Panc1 (cell line): ENCODE measurements around the gene SMARCAD1. TPM values are rescaled to one million over a fixed set of nuclear protein-coding genes. Genes with fewer than 3 reads are reported as not detected.

Experiments used
- ATAC-seq: fragments of 200-7000 bp; cut with Tn5 transposase; 2 replicates; pipeline ENCODE4 v1.9.1; 2020; ENCODE audit warnings: mild to moderate bottlenecking, moderate library complexity
- BruUV-seq: library from RNA; stranded (reverse); fragments of 400-500 nt; replicated peaks from 2 replicates; lab custom pipeline; 2021; lab: Mats Ljungman, UMichigan
- CTCF ChIA-PET: fragments of 300-600 bp; sonication (Branson Sonifier 250); formaldehyde crosslinking; loops from one replicate; lab custom pipeline; 2022; ENCODE audit warnings: antibody characterized with exemption; lab: Charles Lee
- POLR2A ChIA-PET: fragments of 300-600 bp; sonication (Branson Sonifier 250); formaldehyde crosslinking; loops from one replicate; lab custom pipeline; 2022; ENCODE audit warnings: antibody characterized with exemption; lab: Charles Lee
- DNase-seq: peaks from one replicate; pipeline ENCODE4 v3.0.0-alpha.2; 2010; ENCODE audit warnings: low read depth, low spot score
- H3K27ac ChIP-seq: 2 replicates; pipeline ENCODE4 v1.5.1; 2011; ENCODE audit warnings: mild to moderate bottlenecking, low read length, inconsistent platforms
- H3K27me3 ChIP-seq: fragments of 200-500 bp; sonication (Bioruptor generic); 2 replicates; pipeline ENCODE4 v1.6.0; 2014; ENCODE audit warnings: low read length, inconsistent platforms; ENCODE audit not compliant: control insufficient read depth, insufficient read depth
- H3K36me3 ChIP-seq: fragments of 200-500 bp; sonication (Bioruptor generic); 2 replicates; pipeline ENCODE4 v1.5.1; 2014; ENCODE audit warnings: inconsistent platforms, mild to moderate bottlenecking, low read length, moderate library complexity; ENCODE audit not compliant: control insufficient read depth, insufficient read depth
- H3K4me1 ChIP-seq: 2 replicates; pipeline ENCODE4 v1.5.1; 2011; ENCODE audit warnings: inconsistent platforms, mild to moderate bottlenecking, low read length, moderate library complexity; ENCODE audit not compliant: control insufficient read depth, insufficient read depth
- H3K4me3 ChIP-seq, 2 experiments: 2 replicates each; pipeline ENCODE4 v1.5.1; 2011 to 2012; ENCODE audit warnings: low read depth in 2 of 2, low read length in 2 of 2, mild to moderate bottlenecking in 2 of 2, inconsistent platforms in 1 of 2, moderate library complexity in 1 of 2
- H3K9me3 ChIP-seq: fragments of 200-500 bp; sonication (Bioruptor generic); 2 replicates; pipeline ENCODE4 v1.5.1; 2014; ENCODE audit warnings: low read depth, mild to moderate bottlenecking, inconsistent platforms, low read length, moderate library complexity; ENCODE audit not compliant: control insufficient read depth, insufficient read depth
- POLR2AphosphoS5 ChIP-seq: IDR thresholded peaks from 2 replicates; pipeline ENCODE4 v1.6.1; 2012; ENCODE audit warnings: mild to moderate bottlenecking, low read depth, low read length, moderate library complexity
- REST ChIP-seq, 2 experiments: IDR thresholded peaks; 2 replicates each; pipeline ENCODE4 v1.6.1; 2011 to 2012; ENCODE audit warnings: low read depth in 2 of 2, control low read depth in 1 of 2, low read length in 1 of 2, mild to moderate bottlenecking in 1 of 2, moderate library complexity in 1 of 2; ENCODE audit not compliant: insufficient read depth in 1 of 2
- SIN3A ChIP-seq: IDR thresholded peaks from 2 replicates; pipeline ENCODE4 v1.6.1; 2012; ENCODE audit warnings: low read depth, mild to moderate bottlenecking, low read length, moderate library complexity, borderline replicate concordance; ENCODE audit not compliant: insufficient read depth
- TCF7L2 ChIP-seq: IDR thresholded peaks from 2 replicates; pipeline ENCODE4 v1.6.1; 2011; ENCODE audit warnings: mild to moderate bottlenecking, low read depth, low read length, inconsistent platforms
- in situ Hi-C: cut with HindIII; loops from 2 replicates; pipeline ENCODE4 v1.10.0; 2016; ENCODE audit warnings: low sequenced_read_pairs, low pct_unique_long_range_greater_than_20kb
- intact Hi-C: fragments of 100-400 bp; cut with micrococcal nuclease; formaldehyde crosslinking; loops from one replicate; pipeline ENCODE4 v1.10.0; 2022; ENCODE audit not compliant: unreplicated experiment
- total RNA-seq: library from RNA; stranded (reverse); gene quantifications from one replicate; pipeline ENCODE4 v1.2.1, GENCODE V29; 2021; ENCODE audit not compliant: unreplicated experiment
- TF ChIP-seq, protein P1 (sequence below): fragments of 450-650 bp; IDR thresholded peaks from 2 replicates; pipeline ENCODE4 v1.5.1; 2017; ENCODE audit warnings: mild to moderate bottlenecking

SMARCAD1 gene
- total RNA-seq, 1 experiment from 2014 or later: 20.7 TPM

DNA sequence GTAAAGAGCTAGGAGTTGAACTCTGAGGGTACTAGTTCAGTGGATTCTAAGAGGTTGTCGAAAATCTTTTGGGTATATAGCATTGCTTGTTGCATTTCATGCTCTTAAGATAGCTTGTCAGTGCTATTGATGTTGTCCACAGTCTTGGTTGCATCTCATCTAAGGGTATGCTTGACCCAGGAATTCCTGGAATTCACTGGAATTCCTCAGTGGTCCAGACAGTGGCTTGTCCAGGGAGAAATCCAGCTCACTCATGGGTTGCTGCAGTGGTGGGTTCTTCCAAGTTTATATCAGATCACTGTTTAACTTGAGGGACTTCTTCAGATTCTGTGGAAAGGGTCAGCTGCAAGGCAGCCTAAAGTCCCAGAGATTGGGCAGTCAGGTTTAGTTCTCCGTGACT is 29.8 kb upstream of the SMARCAD1 start:
- DNase-seq: no peak
- POLR2A ChIA-PET: no interaction called here
- TF ChIP-seq, protein P1, sequence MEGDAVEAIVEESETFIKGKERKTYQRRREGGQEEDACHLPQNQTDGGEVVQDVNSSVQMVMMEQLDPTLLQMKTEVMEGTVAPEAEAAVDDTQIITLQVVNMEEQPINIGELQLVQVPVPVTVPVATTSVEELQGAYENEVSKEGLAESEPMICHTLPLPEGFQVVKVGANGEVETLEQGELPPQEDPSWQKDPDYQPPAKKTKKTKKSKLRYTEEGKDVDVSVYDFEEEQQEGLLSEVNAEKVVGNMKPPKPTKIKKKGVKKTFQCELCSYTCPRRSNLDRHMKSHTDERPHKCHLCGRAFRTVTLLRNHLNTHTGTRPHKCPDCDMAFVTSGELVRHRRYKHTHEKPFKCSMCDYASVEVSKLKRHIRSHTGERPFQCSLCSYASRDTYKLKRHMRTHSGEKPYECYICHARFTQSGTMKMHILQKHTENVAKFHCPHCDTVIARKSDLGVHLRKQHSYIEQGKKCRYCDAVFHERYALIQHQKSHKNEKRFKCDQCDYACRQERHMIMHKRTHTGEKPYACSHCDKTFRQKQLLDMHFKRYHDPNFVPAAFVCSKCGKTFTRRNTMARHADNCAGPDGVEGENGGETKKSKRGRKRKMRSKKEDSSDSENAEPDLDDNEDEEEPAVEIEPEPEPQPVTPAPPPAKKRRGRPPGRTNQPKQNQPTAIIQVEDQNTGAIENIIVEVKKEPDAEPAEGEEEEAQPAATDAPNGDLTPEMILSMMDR: no peak
- TF ChIP-seq SIN3A (no peak), TCF7L2 (no peak), POLR2AphosphoS5 (no peak), REST (IDR thresholded peaks at IDR 0.05; ENCODE audit: insufficient read depth in 1 of 2, low read depth in 2 of 2, low read length in 1 of 2) (no peak)
- ATAC-seq: no peak
- Histone ChIP-seq H3K9me3 (no peaks in the 10 kb centered on the region), H3K27me3 (no peaks in the 10 kb centered on the region; the same call in 1 of the 2 replicates), H3K4me3 (no peak overlapping the region), H3K36me3 (no peaks in the 10 kb centered on the region), H3K27ac (no peak overlapping the region), H3K4me1 (no peaks in the 10 kb centered on the region)
- CTCF ChIA-PET: no interaction called here
- BruUV-seq: no TSS peak
- in situ Hi-C loops: no loop called here
- intact Hi-C loops: no loop called here

GRCh38 chr4:94181815-94182214 is 25.9 kb upstream of the SMARCAD1 start:
- POLR2A ChIA-PET: no interaction called here
- no peak for TF ChIP-seq POLR2AphosphoS5
- TF ChIP-seq, protein P1: no peak
- no peak for TF ChIP-seq SIN3A
- TF ChIP-seq REST (IDR thresholded peaks at IDR 0.05; ENCODE audit: insufficient read depth in 1 of 2, low read depth in 2 of 2, low read length in 1 of 2): no peak
- no peak for TF ChIP-seq TCF7L2
- no peaks in the 10 kb centered on the region; the same call in 1 of the 2 replicates for H3K27me3 ChIP-seq
- H3K9me3 ChIP-seq: no peaks in the 10 kb centered on the region
- DNase-seq (no peak), ATAC-seq (no peak)
- intact Hi-C loops: no loop called here
- no peak overlapping the region for H3K27ac ChIP-seq
- BruUV-seq: no TSS peak
- no peak overlapping the region for H3K4me3 ChIP-seq
- no peaks in the 10 kb centered on the region for H3K4me1 ChIP-seq
- in situ Hi-C loops: no loop called here
- no peaks in the 10 kb centered on the region for H3K36me3 ChIP-seq
- CTCF ChIA-PET: no interaction called here
